HG03354 (cell line): ENCODE data around the gene TMEM200B.
"Not testable (repeated sequence)": the region's sequence is repeated elsewhere in the genome, so short reads cannot be mapped to it uniquely, and the experiment has no call there.

Experiments used
- ATAC-seq: cut with Tn5 transposase; IDR thresholded peaks from one replicate; pipeline ENCODE4 v1.9.1; 2021; ENCODE audit warnings: mild to moderate bottlenecking; ENCODE audit not compliant: unreplicated experiment, poor library complexity, severe bottlenecking

TMEM200B gene

GRCh38 chr1:29123887-29124365, at the start of gene TMEM200B:
Gene TMEM200B (minus strand): TSS chr1:29123903. CDS start chr1:29121828, 2,075 bp downstream.
- no peak for ATAC-seq

GRCh38 chr1:29172415-29172939, 48.8 kb upstream of the TMEM200B start:
- no peak for ATAC-seq

- no peak for ATAC-seq
Measured at GRCh38 chr1:29171521-29171920, 47.8 kb upstream of the TMEM200B start.

- ATAC-seq = no peak
Measured at GRCh38 chr1:29171089-29171488, 47.4 kb upstream of the TMEM200B start.

GRCh38 chr1:29169976-29170375, 46.3 kb upstream of the TMEM200B start:
- ATAC-seq = no peak

GRCh38 chr1:29167904-29168303, 44.2 kb upstream of the TMEM200B start:
- ATAC-seq = no peak

- no peak for ATAC-seq
Measured at GRCh38 chr1:29166291-29166878, 42.7 kb upstream of the TMEM200B start.

GRCh38 chr1:29164588-29164987, 40.9 kb upstream of the TMEM200B start:
- ATAC-seq = no peak

- no peak for ATAC-seq
Measured at GRCh38 chr1:29162476-29163138, 38.9 kb upstream of the TMEM200B start.

GRCh38 chr1:29162025-29162424, 38.3 kb upstream of the TMEM200B start:
- no peak for ATAC-seq

- ATAC-seq = no peak
Measured at GRCh38 chr1:29159773-29160172, 36.1 kb upstream of the TMEM200B start.

GRCh38 chr1:29157269-29157601, 33.5 kb upstream of the TMEM200B start:
- no peak for ATAC-seq

- no peak for ATAC-seq
Measured at GRCh38 chr1:29156543-29157268, 33.0 kb upstream of the TMEM200B start.

GRCh38 chr1:29152046-29152805, 28.5 kb upstream of the TMEM200B start:
- ATAC-seq = no peak

- not testable (repeated sequence) for ATAC-seq
Measured at GRCh38 chr1:29150346-29150745, 26.6 kb upstream of the TMEM200B start.

GRCh38 chr1:29148656-29149491, 25.2 kb upstream of the TMEM200B start:
- no peak for ATAC-seq

GRCh38 chr1:29145739-29146437, 22.2 kb upstream of the TMEM200B start:
- ATAC-seq = no peak

- ATAC-seq = no peak
Measured at GRCh38 chr1:29144178-29144577, 20.5 kb upstream of the TMEM200B start.

GRCh38 chr1:29142714-29143113, 19.0 kb upstream of the TMEM200B start:
- no peak for ATAC-seq
